Smooth muscle cell (in vitro differentiated cells): Measurements from ENCODE around the gene ARMC9. TPM values are rescaled to one million over a fixed set of nuclear protein-coding genes. Genes with fewer than 3 reads are reported as not detected.
A peak's percentile ranks its signal among the peaks of the same experiment; 100 is the strongest.
"Not testable (repeated sequence)": the region's sequence is repeated elsewhere in the genome, so short reads cannot be mapped to it uniquely, and the experiment has no call there.

ENCODE experiments used
- DNase-seq: peaks from one replicate; lab custom pipeline; 2025; ENCODE audit not compliant: unreplicated experiment; lab: John Stamatoyannopoulos, UW
- H2AFZ ChIP-seq: fragments of 200-600 bp; sonication (generic); 2 replicates; pipeline ENCODE4 v1.6.0; 2016; ENCODE audit warnings: antibody characterized with exemption, low read depth, mild to moderate bottlenecking
- H3F3A ChIP-seq: fragments of 200-600 bp; sonication (generic); 2 replicates; pipeline ENCODE4 v1.6.0; 2017; ENCODE audit warnings: antibody characterized with exemption, low read depth
- H3K27ac ChIP-seq: fragments of 200-600 bp; sonication (generic); 2 replicates; pipeline ENCODE4 v1.5.1; 2016; ENCODE audit warnings: low read depth, mild to moderate bottlenecking
- H3K27me3 ChIP-seq: fragments of 200-600 bp; sonication (generic); 2 replicates; pipeline ENCODE4 v1.6.1; 2016; ENCODE audit warnings: low read depth, mild to moderate bottlenecking
- H3K36me3 ChIP-seq: fragments of 200-600 bp; sonication (generic); 2 replicates; pipeline ENCODE4 v1.5.1; 2016; ENCODE audit warnings: low read depth
- H3K4me1 ChIP-seq: fragments of 200-600 bp; sonication (generic); 2 replicates; pipeline ENCODE4 v1.5.1; 2016; ENCODE audit warnings: low read depth
- H3K4me2 ChIP-seq: fragments of 200-600 bp; sonication (generic); 2 replicates; pipeline ENCODE4 v1.6.0; 2016; ENCODE audit warnings: mild to moderate bottlenecking
- H3K4me3 ChIP-seq: fragments of 200-600 bp; sonication (generic); 2 replicates; pipeline ENCODE4 v1.5.1; 2016; ENCODE audit warnings: mild to moderate bottlenecking
- H3K79me2 ChIP-seq: fragments of 200-600 bp; sonication (generic); 2 replicates; pipeline ENCODE4 v1.6.0; 2016; ENCODE audit warnings: low read depth, mild to moderate bottlenecking
- H3K9ac ChIP-seq: fragments of 200-600 bp; sonication (generic); 2 replicates; pipeline ENCODE4 v1.6.0; 2016; ENCODE audit warnings: low read depth
- H3K9me3 ChIP-seq: fragments of 200-600 bp; sonication (generic); replicated peaks from 2 replicates; pipeline ENCODE4 v1.5.1; 2016; ENCODE audit warnings: low read depth
- H4K20me1 ChIP-seq: fragments of 200-600 bp; sonication (generic); 2 replicates; pipeline ENCODE4 v1.6.0; 2016; ENCODE audit warnings: low read depth
- WGBS: methylation state at CpG from one replicate; pipeline ENCODE4 v1.1.7; 2016; ENCODE audit warnings: low lambda C conversion rate; 5-methylcytosine and 5-hydroxymethylcytosine counted together
- polyA plus RNA-seq: library from polyadenylated mRNA; unstranded; fragments of >200 nt; fragmentation: Nextera tagmentation; extraction: Ambion mirVana; gene quantifications from 2 replicates; pipeline ENCODE4 v1.2.1, GENCODE V29; 2016
- total RNA-seq: library from RNA; depleted of rRNA; stranded (reverse); fragments of >200 nt; gene quantifications from 2 replicates; pipeline ENCODE4 v1.2.3, GENCODE V29; 2014
- TF ChIP-seq, protein P1 (sequence below): fragments of 200-600 bp; sonication (generic); IDR thresholded peaks from 2 replicates; pipeline ENCODE4 v1.5.1; 2017; ENCODE audit warnings: borderline replicate concordance, mild to moderate bottlenecking, antibody characterized with exemption; ENCODE audit not compliant: insufficient read depth, poor library complexity, severe bottlenecking

Gene ARMC9
- total and polyA plus RNA-seq, 2 experiments from 2014 or later = 34.7 to 51.0 TPM

GRCh38 chr2:231403421-231404182 is 205.2 kb downstream of the ARMC9 start:
- DNase-seq = not testable (repeated sequence)
- 45% methylated on average over 14 of the region's 14 CpGs for WGBS

GRCh38 chr2:231404183-231404578 is 205.8 kb downstream of the ARMC9 start:
- H3K4me1 ChIP-seq = peaks cover 25% of the 10 kb centered on the region
- WGBS = 96% methylated on average over 16 of the region's 16 CpGs
- not testable (repeated sequence) for H3K4me2 ChIP-seq

More at GRCh38 chr2:231403421-231404182, 205.2 kb downstream of the ARMC9 start:
- Histone ChIP-seq H3K4me2 (peak overlapping the region; percentile 34), H3K27ac (peak overlapping the region; percentile 28), H3K4me1 (peaks cover 25% of the 10 kb centered on the region)
- H2AFZ ChIP-seq, H3F3A ChIP-seq, H3K27me3 ChIP-seq, H3K4me3 ChIP-seq, H3K9ac ChIP-seq, H3K79me2 ChIP-seq, H3K9me3 ChIP-seq, H4K20me1 ChIP-seq, H3K36me3 ChIP-seq: not testable (repeated sequence)

DNA sequence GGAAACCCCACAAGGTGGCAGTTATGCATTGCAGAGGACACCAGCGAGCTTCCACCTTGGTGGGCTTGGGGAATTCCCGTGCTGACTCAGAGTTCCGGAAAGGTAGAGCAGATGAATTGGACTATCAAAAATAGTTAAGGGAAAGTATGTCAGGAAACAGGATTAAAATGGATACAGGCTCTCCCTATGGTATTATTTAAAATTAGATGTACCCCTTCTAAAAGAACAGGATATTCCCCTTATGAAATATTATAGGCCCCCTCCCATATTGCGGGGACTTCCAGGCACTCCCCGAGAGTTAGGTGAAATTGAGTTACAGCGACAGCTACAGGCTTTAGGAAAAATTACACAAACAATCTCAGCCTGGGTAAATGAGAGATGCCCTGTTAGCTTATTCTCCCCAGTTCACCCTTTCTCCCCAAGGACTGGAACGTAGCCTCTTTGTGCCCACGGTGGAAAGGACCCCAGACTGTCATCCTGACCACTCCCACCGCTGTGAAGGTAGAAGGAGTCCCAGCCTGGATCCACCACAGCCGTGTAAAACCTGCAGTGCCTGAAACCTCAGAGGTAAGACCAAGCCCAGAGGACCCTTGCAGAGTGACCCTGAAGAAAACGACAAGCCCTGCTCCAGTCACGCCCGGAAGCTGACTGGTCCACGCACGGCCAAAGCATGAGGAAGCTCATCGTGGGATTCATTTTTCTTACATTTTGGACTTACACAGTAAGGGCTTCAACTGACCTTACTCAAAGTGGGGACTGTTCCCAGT is 207.4 kb downstream of the ARMC9 start:
- not testable (repeated sequence) for H3K4me3 ChIP-seq, H2AFZ ChIP-seq, H3F3A ChIP-seq, H3K36me3 ChIP-seq, H3K79me2 ChIP-seq, H3K9ac ChIP-seq, H3K27me3 ChIP-seq, H3K9me3 ChIP-seq, H4K20me1 ChIP-seq, DNase-seq, H3K27ac ChIP-seq
- Histone ChIP-seq H3K4me1 (peaks cover 20% of the 10 kb centered on the region), H3K4me2 (peak overlapping the region; percentile 30)
- TF ChIP-seq, protein P1, sequence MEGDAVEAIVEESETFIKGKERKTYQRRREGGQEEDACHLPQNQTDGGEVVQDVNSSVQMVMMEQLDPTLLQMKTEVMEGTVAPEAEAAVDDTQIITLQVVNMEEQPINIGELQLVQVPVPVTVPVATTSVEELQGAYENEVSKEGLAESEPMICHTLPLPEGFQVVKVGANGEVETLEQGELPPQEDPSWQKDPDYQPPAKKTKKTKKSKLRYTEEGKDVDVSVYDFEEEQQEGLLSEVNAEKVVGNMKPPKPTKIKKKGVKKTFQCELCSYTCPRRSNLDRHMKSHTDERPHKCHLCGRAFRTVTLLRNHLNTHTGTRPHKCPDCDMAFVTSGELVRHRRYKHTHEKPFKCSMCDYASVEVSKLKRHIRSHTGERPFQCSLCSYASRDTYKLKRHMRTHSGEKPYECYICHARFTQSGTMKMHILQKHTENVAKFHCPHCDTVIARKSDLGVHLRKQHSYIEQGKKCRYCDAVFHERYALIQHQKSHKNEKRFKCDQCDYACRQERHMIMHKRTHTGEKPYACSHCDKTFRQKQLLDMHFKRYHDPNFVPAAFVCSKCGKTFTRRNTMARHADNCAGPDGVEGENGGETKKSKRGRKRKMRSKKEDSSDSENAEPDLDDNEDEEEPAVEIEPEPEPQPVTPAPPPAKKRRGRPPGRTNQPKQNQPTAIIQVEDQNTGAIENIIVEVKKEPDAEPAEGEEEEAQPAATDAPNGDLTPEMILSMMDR = peak; percentile 54
- 44% methylated on average over 16 of the region's 16 CpGs for WGBS

More at GRCh38 chr2:231404183-231404578, 205.8 kb downstream of the ARMC9 start:
- not testable (repeated sequence) for H3K79me2 ChIP-seq, H3K27me3 ChIP-seq, H3K4me3 ChIP-seq, H3K9me3 ChIP-seq, H3K36me3 ChIP-seq, H3K27ac ChIP-seq, H3K9ac ChIP-seq, H2AFZ ChIP-seq, H4K20me1 ChIP-seq, H3F3A ChIP-seq, DNase-seq

GRCh38 chr2:231407686-231408085 is 209.3 kb downstream of the ARMC9 start:
- not testable (repeated sequence) for H3K9ac ChIP-seq, DNase-seq, H3K79me2 ChIP-seq, H3K9me3 ChIP-seq, H3K4me2 ChIP-seq, H2AFZ ChIP-seq, H3K27ac ChIP-seq, H3K36me3 ChIP-seq, H3K27me3 ChIP-seq, H3F3A ChIP-seq, H4K20me1 ChIP-seq, H3K4me3 ChIP-seq
- 89% methylated on average over 5 of the region's 5 CpGs for WGBS
- H3K4me1 ChIP-seq = peaks cover 12% of the 10 kb centered on the region

DNA sequence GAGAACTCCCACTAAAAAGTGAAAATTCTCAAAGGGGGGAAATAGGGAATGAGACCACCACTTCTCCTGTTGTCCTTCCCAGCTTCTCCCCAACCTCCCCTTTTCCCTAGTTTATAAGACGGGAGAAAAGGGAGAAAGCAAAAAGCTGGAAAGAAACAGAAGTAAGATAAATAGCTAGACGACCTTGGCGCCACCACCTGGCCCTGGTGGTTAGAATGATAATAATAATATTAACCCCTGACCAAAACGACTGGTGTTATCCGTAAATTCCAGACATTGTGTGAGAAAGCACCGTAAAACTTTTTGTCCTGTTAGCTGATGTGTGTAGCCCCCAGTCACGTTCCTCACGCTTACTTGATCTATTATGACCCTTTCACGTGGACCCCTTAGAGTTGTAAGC is 209.9 kb downstream of the ARMC9 start:
- H3K36me3 ChIP-seq, DNase-seq, H3K79me2 ChIP-seq, H3K27ac ChIP-seq, H3K9ac ChIP-seq, H3K4me1 ChIP-seq, H3K27me3 ChIP-seq, H3K9me3 ChIP-seq, H4K20me1 ChIP-seq, H3K4me3 ChIP-seq, H3F3A ChIP-seq, H2AFZ ChIP-seq: not testable (repeated sequence)
- peak overlapping the region; percentile 39 for H3K4me2 ChIP-seq
- WGBS = 84% methylated on average over 9 of the region's 9 CpGs
